SKM-1 treated with dmso at 0.1 percent for 144 hours (cell line): ENCODE data around the gene GPBP1L1.

Experiments
- DNase-seq: peaks from one replicate; lab custom pipeline; 2025; ENCODE audit not compliant: unreplicated experiment; lab: John Stamatoyannopoulos, UW

Gene GPBP1L1

DNA sequence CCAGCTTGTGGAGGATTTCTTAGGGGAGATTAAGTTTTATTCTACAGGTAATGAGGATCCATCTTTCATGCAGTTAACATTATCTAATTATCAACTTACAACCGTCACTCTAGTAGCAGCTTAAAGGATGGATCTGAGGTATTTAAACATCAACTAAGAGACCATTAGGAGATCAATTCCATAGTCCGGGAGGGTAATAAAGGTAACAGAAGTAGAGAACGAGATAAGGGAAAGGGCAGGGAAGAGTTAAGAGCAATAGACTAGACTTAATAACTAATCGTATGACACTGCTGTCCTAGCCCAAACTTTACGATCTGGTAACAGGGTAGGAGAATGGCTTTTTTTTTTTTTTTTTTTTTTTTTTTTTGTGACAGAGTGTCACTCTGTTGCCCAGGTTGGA lies 43.0 kb downstream of the GPBP1L1 start:
- no peak for DNase-seq

DNA sequence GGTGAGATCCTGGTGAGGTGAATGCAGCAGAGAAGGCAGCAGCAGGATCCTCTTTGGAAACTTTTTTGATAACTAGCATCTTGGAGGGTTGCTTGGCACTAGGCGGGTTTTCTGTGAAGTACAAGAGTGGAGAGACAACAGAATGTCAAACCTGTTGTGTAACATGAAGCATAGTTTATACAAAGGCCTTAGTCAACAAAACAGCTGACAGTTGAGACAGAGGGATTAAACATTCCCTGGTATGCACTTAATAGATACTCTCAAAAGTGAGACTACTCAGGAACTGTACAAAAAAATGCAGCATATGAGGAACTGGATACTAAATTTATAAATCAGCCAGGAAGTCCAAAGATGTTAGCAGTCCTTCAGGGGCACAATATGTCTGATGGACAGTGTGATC lies 46.0 kb downstream of the GPBP1L1 start:
- DNase-seq = no peak

DNA sequence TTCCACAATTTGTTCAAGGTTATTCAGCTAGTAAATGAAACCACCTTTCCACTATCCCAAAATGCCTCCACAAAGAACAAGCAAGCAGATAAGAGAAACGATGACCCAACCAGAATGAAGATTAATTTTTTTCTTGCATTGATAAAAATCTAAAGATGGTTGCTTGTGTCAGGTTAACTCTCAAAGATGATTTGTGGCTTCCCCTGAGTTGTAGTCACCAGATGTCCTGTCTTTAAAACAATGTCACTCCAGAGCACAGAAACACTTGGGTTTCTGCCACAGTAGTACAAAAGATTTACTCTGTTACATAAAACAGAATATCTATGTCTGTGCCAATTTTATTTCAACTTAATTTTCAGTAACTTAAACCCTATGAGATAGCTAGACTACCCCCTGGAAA lies 51.1 kb downstream of the GPBP1L1 start:
- DNase-seq = no peak

DNA sequence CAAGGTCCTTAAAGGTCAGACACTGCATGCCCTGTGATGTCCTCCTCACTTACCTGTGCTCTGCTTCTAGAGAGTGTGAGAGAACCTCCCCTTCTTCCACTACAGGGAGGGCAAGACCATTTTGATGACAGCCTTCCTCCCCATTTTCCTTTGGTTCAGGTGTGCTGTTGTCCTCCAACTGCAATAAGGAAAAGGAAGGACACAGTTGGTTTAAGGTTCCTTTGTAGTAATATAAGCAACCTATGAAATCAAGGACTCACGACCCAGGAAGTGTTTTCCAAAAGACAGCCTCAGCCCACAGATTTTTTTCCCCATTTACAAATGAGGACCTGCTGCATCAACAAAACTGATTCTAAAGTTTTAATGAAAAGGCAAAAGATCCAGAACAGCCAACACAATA lies 55.9 kb downstream of the GPBP1L1 start:
- DNase-seq = no peak

DNA sequence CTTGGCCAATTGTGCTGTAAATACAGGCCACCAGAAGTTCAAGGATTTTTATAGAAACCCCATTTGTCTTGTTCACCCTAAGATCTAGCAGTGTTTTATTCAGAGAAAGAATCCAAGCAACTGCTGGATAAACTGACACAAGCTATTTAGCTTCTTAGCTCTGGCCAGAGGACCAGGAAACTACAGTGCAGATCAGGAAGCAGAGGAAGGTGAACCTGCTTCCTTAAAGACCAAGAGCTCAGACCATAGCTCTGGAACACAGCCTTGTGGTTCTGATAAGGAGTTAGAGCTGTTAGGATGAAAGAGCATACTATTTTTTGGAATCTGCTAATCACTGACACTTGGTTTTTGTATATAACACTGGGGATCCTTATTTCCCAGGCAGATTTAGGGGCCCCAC lies 57.3 kb downstream of the GPBP1L1 start:
- DNase-seq = no peak

DNA sequence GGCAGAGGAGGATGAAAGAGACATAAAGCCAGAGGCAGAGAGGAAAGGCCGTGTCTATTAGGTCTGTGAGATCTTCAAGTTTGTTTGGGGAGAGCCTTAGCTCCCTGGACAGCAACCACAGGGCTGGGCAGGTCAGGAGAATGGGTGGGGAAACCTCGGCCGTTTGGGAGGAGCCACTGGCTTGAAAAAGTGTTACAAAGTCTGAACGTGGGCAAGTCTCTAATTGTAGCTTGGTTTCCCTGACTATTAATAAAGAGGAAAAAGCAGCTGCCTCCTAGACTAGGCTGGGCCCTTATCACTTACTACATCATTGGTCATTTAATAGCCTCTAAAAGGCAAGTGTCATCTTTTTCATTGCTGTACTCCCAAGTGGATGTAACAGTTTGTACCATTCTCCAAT lies 62.4 kb downstream of the GPBP1L1 start, which contains the start of gene CCDC17:
Gene CCDC17, minus strand, starts transcription at position 83 of the 400 bp plus-strand sequence. CDS start 145 bp downstream, outside the sequence.
- no peak for DNase-seq

DNA sequence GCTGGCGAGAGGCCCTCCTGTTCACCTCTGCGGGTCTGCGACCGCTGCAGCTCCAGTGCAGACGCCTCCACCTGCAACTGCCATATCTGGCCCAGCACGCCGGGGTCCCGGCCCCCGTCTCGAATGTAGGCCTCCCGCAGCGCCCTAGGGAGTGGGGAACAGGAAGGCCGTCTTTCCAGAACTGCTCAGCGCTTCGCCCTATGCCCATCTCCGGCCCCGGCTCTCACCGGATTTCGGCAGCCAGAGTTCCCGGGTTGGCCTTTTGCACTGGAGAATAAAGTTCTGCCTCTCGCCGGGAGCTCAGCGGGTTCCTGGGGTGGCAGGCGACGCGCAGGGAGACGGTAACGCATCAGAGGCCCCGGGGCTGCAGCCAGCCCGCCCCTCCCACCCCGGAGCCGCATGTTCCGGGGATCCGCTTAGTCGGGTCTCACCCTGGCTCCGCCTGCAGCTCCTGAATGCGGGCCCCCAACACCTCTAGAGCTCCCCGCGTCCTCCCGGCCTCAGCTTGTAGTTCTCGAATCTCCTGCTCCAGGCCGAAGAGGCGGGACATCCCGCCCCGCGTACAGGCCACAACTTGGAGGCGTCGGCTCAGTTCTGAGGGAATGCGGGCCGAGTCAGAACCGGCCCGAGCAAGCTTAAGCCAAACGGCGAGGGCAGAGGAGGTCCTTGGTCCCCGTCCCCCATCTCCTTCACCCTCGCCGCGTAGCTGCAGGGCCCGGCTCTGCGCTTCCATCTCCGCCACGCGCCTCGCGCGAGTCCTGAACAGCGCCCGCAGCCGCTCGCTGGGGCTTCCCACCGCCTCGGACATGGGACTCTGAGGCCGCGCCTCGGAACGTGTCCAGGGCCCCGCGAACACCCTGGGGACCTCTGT lies 63.6 kb downstream of the GPBP1L1 start:
- no peak for DNase-seq

DNA sequence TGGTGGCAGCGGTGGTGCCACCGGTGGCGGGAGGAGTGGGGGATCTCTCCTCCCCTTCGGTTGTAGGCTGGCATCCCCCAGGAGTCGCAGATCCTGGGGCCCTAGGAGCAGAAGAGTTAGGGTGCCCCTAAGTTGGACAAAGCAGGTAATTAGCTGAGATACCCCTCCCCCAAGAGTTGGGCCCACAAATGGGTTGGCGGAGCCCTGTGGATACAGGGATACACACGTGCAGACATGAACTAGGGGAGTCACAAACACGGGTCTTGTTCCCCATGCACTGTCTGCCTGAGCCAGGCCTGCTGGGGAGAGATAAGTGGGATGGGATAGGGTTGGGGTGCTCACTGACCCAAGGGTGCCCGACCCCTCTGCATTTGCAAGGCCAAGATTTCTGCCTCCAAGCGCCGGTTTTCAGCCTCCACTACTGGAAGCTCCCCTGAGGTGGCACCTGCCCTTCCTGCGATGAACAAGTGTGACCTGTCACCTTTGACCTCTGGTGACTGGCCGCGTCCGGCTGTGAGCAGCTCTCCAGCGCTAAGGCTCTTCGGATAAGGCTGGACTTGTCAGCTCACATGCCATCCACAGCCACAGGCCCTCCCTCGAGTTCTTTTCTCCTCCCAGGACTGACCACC lies 64.3 kb downstream of the GPBP1L1 start:
- DNase-seq = no peak

DNA sequence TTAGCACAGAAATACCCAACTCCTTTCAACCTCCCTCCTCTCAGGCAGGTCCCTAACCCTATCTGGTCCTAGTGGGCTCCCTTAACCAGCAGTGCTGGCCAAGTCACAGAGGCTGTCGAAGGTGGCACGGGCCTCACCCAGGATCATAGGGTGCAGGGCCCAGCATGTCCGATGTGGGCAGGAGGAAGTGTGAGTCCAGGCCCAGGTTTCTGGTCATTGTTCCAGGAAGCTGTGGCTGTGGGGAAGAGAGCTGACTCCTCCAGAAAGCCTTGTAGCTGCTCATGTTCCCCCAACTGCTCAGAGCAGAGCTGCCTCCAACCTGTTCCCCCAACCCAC lies 64.9 kb downstream of the GPBP1L1 start:
- no peak for DNase-seq

DNA sequence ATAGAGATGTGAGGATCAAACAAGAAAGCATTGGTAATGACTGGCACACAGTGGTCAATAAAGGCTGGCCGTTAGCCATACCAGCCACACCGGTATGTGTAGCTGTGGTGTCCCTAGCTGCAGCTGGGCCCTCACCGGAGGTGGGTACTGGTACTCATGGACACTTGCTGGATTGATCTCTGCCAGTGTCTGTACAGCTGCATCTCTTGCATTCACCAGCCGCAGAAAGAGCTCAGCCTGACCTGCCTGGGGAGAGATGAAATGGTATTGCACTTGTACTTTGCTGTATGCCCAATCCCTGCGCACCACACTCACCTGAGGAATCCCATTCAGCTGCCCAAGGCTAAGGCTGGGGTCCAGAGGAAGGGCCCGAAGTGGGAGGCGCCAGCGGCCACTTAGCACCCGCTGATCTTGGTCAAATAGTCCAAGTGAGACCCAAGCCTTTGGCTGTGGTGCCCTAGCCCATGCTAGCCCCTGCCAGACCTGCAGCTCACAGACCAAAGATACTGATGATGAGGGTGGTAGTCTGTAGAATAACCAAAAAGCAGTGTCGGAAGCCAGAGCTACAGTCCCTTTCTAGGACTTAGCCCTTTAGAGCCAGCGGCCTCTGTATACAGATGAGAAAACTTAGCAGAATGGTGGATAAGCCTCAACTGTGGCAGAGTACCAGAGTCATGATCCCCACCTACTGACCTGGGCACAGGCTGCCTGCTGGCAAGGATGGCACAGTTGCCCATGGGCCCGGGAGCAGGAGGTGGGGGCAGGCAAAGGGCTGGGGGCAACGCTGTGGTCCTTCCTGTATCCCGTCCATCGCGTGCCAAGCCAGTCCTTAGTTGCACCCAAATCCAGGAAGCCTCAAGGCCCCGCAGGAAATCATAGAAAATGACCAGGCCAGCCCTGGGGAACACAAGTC lies 65.5 kb downstream of the GPBP1L1 start:
- DNase-seq = no peak

DNA sequence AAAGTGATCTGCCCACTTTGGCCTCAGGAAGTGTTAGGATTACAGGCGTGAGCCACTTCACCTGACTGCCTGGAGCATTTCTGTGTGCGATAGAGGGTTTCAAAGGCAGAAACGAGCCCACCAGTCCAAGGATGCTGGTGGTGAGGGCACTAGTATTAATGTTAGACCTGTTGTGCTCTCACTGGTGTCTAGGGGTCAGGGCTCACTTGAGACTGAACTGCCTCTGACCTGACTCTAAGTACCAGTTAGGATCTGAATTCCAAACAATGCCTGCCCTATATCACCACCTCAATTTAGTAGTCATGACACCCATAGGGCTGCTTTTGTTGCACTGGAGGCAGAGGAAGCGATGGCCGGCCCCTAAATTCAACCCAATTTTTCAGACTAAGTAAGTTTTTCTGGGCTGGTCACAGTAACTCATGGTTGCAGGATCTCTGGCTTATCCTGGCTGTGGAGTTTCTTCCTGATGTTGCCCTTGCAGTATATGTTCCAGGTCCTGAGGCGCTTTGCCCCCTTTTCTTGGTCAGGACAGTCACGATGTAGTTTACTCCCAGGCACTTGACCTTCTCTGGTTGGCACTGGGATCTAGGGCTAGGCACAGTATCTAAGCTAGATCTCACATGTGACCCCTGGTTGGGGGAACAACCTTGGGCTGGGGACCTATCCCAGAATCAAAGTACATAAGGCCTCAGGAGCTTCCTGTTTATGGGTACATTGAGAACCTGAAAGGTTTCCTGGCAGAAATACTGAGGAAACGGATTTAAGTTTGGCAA lies 67.0 kb downstream of the GPBP1L1 start:
- no peak for DNase-seq

DNA sequence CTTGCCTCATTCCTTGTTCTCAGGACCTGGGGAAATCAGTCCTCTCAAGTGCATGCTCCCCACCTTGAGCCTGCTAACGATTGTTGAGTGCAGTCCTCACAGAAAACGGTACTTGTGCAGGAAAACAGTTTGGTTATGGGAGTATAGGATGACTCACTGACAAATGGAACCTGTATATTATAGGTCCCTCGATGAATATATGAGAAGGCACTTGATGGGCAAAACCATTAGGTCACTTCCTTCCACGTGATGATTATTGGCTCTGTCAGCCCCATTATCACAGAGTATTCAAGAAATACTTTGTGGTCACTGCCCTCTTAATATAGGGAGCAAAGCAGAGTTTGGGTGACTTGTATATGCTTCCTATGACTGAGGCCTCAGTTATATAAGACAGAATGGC lies 68.7 kb downstream of the GPBP1L1 start:
- DNase-seq = no peak

DNA sequence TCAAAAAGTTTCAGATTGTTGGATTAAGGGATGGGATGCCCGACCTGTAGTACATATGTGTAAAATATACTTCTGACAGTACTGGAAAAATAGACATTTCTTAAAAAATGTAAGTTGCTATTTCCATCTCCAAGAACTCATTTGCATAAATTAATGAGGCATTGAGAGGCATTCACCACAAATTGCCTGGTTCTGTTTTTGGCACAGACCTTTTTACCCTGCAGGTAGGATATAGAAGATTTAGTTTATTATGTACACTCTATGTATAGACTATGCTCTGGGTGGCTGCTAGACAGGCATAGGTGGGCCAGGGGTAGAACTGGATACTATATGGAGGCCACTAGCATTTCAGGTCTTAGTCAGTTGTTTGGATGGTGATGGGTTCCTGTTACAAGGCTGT lies 70.4 kb downstream of the GPBP1L1 start:
- no peak for DNase-seq

DNA sequence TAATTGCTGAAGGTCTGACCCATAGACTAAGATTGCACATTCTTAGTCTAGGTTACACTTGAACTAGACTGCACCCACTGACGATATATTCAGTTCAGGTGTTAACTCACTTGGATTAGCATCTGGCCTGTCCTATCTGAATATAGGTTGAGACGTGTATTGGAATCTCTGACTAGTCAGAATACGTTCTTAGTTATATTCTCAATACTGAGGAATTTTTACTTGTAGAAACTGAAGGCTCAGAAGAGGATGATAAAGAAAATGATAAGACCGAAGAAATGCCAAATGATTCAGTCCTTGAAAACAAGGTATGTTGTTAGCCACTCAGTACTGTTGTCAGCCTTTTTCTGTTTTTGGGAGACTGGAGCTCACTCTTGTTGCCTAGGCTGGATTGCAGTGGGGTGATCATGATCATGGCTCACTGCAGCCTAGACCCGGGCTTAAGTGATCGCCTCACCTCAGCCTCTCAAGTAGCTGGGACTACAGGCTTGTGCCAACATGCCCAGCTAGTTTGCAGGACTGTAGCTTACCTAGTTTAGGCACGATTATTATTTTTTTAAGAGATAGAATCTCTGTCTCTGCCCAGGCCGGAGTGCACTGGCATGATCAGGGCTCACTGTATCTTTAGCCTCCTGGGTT lies 73.3 kb downstream of the GPBP1L1 start:
- DNase-seq = no peak

DNA sequence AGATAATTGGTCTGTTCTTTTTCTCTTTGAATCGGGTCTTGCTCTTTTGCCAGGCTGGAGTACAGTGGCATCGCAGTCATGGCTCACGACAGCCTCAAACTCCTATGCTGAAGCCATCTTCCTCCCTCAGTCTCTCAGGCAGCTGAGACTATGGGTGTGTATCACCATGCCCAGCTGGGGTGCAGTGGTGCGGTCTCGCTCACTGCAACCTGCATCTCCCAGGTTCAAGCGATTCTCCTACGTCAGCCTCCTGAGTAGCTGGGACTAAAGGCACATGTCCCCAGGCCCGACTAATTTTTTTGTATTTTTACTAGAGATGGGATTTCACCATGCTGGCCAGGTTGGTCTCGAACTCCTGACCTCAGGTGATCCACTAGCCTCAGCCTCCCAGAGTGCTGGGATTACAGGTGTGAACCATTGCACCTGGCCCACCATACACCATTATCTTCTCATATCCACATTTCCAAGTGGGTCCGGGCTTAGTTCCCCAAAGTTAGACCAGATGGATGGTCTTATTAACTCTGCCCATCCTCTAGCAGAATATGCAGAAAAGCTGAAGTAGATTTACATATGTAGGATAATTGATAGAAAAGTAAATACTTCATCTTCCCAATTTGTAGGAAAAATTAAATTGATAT lies 75.6 kb downstream of the GPBP1L1 start:
- DNase-seq = no peak

DNA sequence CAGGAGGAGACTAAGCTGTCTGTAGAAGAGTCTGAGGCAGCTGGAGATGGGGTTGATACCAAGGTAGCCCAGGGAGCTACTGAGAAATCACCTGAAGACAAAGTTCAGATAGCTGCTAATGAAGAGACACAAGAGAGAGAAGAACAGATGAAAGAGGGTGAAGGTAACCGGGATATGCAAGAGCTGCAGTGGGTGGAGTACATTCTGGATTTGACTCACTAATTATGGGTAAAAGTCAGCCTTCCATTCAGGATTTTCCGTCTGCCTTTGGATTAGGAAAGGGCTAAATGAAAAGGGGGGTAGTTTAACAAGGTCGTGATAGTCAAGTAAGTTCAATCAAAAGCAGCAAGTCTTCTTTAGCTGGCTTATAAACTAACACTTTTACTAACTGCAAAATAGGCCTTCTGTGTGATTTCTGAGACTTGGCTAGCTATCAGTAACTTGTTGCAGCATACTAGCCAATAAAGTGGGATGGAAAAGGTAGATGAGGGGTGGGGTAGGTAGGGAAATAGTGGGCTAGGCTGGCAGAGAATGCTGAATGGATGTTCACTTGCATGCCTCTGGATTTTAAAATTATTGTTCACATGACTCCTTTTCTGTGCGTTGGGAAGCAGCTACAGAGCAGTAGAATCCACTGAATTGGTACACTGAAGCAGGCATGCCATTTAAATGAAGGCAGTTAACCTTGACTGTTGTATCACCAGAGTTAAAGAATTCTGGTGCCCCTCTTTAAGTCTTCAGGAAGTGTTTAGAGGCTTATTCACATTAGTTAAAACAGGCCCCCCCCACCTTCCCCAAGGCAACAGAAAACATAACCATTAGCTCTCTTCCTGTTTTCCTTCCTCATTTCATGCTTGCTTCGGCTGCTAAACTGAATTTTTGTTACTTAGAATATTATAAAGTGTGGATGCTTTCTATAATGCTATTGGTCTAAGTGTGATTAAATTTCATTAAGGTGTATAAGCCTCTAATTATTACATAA lies 77.9 kb downstream of the GPBP1L1 start:
- DNase-seq = no peak

DNA sequence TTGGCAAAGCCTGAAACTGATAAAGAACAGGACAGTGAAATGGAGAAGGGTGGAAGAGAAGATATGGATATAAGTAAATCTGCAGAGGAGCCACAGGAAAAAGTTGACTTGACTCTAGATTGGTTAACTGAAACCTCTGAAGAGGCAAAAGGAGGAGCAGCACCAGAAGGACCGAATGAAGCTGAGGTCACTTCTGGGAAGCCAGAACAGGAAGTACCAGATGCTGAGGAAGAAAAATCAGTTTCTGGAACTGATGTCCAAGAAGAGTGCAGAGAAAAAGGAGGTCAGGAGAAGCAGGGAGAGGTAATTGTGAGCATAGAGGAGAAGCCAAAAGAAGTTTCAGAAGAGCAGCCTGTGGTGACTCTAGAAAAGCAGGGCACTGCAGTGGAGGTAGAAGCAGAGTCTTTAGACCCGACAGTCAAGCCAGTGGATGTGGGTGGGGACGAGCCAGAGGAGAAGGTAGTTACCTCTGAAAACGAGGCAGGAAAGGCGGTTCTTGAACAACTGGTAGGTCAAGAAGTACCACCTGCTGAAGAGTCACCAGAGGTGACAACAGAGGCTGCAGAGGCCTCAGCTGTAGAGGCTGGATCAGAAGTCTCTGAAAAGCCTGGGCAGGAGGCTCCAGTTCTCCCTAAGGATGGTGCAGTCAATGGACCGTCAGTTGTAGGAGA lies 78.8 kb downstream of the GPBP1L1 start:
- no peak for DNase-seq

DNA sequence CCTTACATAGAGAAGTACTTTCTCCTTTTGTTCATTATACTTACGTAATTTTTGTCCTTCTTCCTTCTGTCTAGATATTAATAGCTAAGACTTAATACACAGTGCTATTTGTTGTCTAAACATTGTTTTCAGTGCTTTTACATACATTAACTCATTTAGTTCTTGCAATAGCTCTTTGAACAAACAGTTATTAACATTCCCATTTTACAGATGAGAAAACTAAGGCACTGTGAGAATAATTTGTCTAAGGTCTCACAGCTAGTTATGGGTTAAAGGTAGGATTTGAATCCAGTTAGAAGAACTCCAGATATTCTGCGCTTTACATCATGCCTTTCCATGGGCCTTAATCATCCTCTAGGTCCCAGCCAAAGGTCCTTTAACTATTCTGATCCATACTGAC lies 82.1 kb downstream of the GPBP1L1 start:
- DNase-seq = no peak
